Aorta (tissue), 5 donors: ENCODE results near the gene COLGALT1. TPM values are rescaled to one million over a fixed set of nuclear protein-coding genes. Genes with fewer than 3 reads are reported as not detected.
"Not testable (repeated sequence)": the region's sequence is repeated elsewhere in the genome, so short reads cannot be mapped to it uniquely, and the experiment has no call there.

Experiments
- ATAC-seq: fragments of 200-7000 bp; cut with Tn5 transposase; one replicate; pipeline ENCODE4 v1.9.1; 2022; ENCODE audit warnings: moderate library complexity; ENCODE audit not compliant: low FRiP score
- DNase-seq, 2 donors: peaks; one replicate each; pipeline ENCODE4 v3.0.0-alpha.2; 2020
- H3K27ac ChIP-seq, 2 donors: one replicate each; pipeline ENCODE4 v1.5.1; 2013; ENCODE audit warnings: low read length in 2 of 2, mild to moderate bottlenecking in 2 of 2, moderate library complexity in 2 of 2, control low read depth in 1 of 2, inconsistent platforms in 1 of 2, low read depth in 1 of 2
- H3K27me3 ChIP-seq, 2 donors: one replicate each; pipeline ENCODE4 v1.6.1; 2013; ENCODE audit warnings: control low read depth in 1 of 2, low read length in 1 of 2, mild to moderate bottlenecking in 1 of 2, moderate library complexity in 1 of 2; ENCODE audit not compliant: insufficient read depth in 2 of 2, control insufficient read depth in 1 of 2
- H3K36me3 ChIP-seq, 2 donors: one replicate each; pipeline ENCODE4 v1.6.1; 2013; ENCODE audit warnings: control low read depth in 1 of 2, low read length in 1 of 2, mild to moderate bottlenecking in 1 of 2; ENCODE audit not compliant: insufficient read depth in 2 of 2, control insufficient read depth in 1 of 2
- H3K4me1 ChIP-seq, 2 donors: one replicate each; pipeline ENCODE4 v1.6.1; 2013; ENCODE audit warnings: low read length in 2 of 2, control low read depth in 1 of 2, mild to moderate bottlenecking in 1 of 2, moderate library complexity in 1 of 2; ENCODE audit not compliant: insufficient read depth in 2 of 2, control insufficient read depth in 1 of 2
- H3K4me3 ChIP-seq, 2 donors: one replicate each; pipeline ENCODE4 v1.5.1; 2013; ENCODE audit warnings: low read length in 2 of 2, control low read depth in 1 of 2, mild to moderate bottlenecking in 1 of 2
- H3K9me3 ChIP-seq: one replicate; pipeline ENCODE4 v1.6.1; 2013; ENCODE audit warnings: mild to moderate bottlenecking, low read length; ENCODE audit not compliant: control insufficient read depth
- WGBS, 2 donors: extraction: QIAGEN DNeasy Blood & Tissue Kit; methylation state at CpG; one replicate each; pipeline ENCODE4 v1.1.7; 2013; 5-methylcytosine and 5-hydroxymethylcytosine counted together
- intact Hi-C, 2 donors: fragments of 100-400 bp; cut with DNase I; formaldehyde crosslinking; loops; one replicate each; pipeline versions ENCODE4 v1.14.2 to v1.15.0; 2022
- polyA plus RNA-seq, 2 donors: library from polyadenylated mRNA; stranded (reverse); fragments of 200-250 nt; gene quantifications; one replicate each; pipeline ENCODE4 v1.2.3, GENCODE V29; 2013
- total RNA-seq, 2 donors: library from RNA; stranded (reverse); fragmentation: NEBNext Ultra II Directional; extraction: Animal tissue kit (Norgen Biotek cat#: 25700); gene quantifications; one replicate each; pipeline ENCODE4 v1.2.1, GENCODE V29; 2021
- donor health status: healthy with polysubstance abuse.
- donor health status: Bipolar disorder and iron deficiency.
- donor health status: DM: no; HTN: no; CAD: no.
- donor health status: DM: no; HTN: no; CAD: no.
- donor health status: DM: yes; HTN: yes; CAD: no.

The COLGALT1 gene
- total and polyA plus RNA-seq, 4 donors: 26.3 to 91.2 (median 56.3) TPM

- ATAC-seq, H3K9me3 ChIP-seq, H3K4me1 ChIP-seq, intact Hi-C loops, DNase-seq, H3K27ac ChIP-seq, H3K36me3 ChIP-seq, H3K27me3 ChIP-seq, H3K4me3 ChIP-seq: not testable (repeated sequence)
- WGBS, 2 donors: 55 to 63% methylated on average over 7 of the region's 7 CpGs
Measured at GRCh38 chr19:17585395-17585794, 29.9 kb downstream of the COLGALT1 start.

GRCh38 chr19:17590866-17591265 is 35.4 kb downstream of the COLGALT1 start:
- intact Hi-C loops: no loop called here
- Histone ChIP-seq H3K27me3 (no peaks in the 10 kb centered on the region), H3K4me1 (no peaks in the 10 kb centered on the region), H3K27ac (no peak overlapping the region), H3K4me3 (no peak overlapping the region), H3K36me3 (no peaks in the 10 kb centered on the region), H3K9me3 (no peaks in the 10 kb centered on the region)
- DNase-seq: no peak
- 46 to 94% methylated on average over 1 of the region's 1 CpG for WGBS, 2 donors
- ATAC-seq: no peak

- H3K9me3 ChIP-seq, H3K36me3 ChIP-seq, DNase-seq, H3K27me3 ChIP-seq, ATAC-seq, intact Hi-C loops, H3K27ac ChIP-seq, H3K4me3 ChIP-seq, H3K4me1 ChIP-seq: not testable (repeated sequence)
- WGBS, 2 donors: 83 to 84% methylated on average over 7 of the region's 7 CpGs
Measured at GRCh38 chr19:17594296-17594695, 38.8 kb downstream of the COLGALT1 start.

- WGBS, 2 donors: 78 to 79% methylated on average over 8 of the region's 8 CpGs
- H3K9me3 ChIP-seq, H3K4me3 ChIP-seq, intact Hi-C loops, H3K27me3 ChIP-seq, DNase-seq, H3K36me3 ChIP-seq, ATAC-seq, H3K4me1 ChIP-seq, H3K27ac ChIP-seq: not testable (repeated sequence)
Measured at GRCh38 chr19:17598063-17598462, 42.6 kb downstream of the COLGALT1 start.

GRCh38 chr19:17598953-17599352 is 43.5 kb downstream of the COLGALT1 start:
- WGBS, 2 donors: 87 to 88% methylated on average over 9 of the region's 9 CpGs
- no peak for ATAC-seq
- DNase-seq: no peak

GRCh38 chr19:17599780-17600179 is 44.3 kb downstream of the COLGALT1 start:
- H3K4me1 ChIP-seq: no peaks in the 10 kb centered on the region
- no peak for ATAC-seq
- no peaks in the 10 kb centered on the region for H3K27me3 ChIP-seq
- no peak overlapping the region for H3K4me3 ChIP-seq
- WGBS, 2 donors: 60 to 62% methylated on average over 10 of the region's 10 CpGs
- H3K27ac ChIP-seq: no peak overlapping the region
- H3K36me3 ChIP-seq: no peaks in the 10 kb centered on the region
- no peaks in the 10 kb centered on the region for H3K9me3 ChIP-seq
- no peak for DNase-seq
- intact Hi-C loops: no loop called here

More at GRCh38 chr19:17598953-17599352, 43.5 kb downstream of the COLGALT1 start:
- Histone ChIP-seq H3K36me3 (no peaks in the 10 kb centered on the region), H3K4me1 (no peaks in the 10 kb centered on the region), H3K27me3 (no peaks in the 10 kb centered on the region), H3K9me3 (no peaks in the 10 kb centered on the region), H3K4me3 (no peak overlapping the region), H3K27ac (no peak overlapping the region)
- intact Hi-C loops: no loop called here

- ATAC-seq (no peak), DNase-seq (no peak)
- Histone ChIP-seq H3K27ac (no peak overlapping the region), H3K9me3 (no peaks in the 10 kb centered on the region), H3K36me3 (no peaks in the 10 kb centered on the region), H3K27me3 (no peaks in the 10 kb centered on the region), H3K4me1 (no peaks in the 10 kb centered on the region), H3K4me3 (no peak overlapping the region)
- intact Hi-C loops: no loop called here
- WGBS, 2 donors: 7 to 13% methylated on average over 9 of the region's 9 CpGs
Measured at GRCh38 chr19:17601683-17602082, 46.2 kb downstream of the COLGALT1 start.

GRCh38 chr19:17602217-17602616 is 46.8 kb downstream of the COLGALT1 start:
- no peaks in the 10 kb centered on the region for H3K9me3 ChIP-seq
- DNase-seq (no peak), ATAC-seq (no peak)
- intact Hi-C loops: no loop called here
- H3K36me3 ChIP-seq: no peaks in the 10 kb centered on the region
- WGBS, 2 donors: 59 to 60% methylated on average over 8 of the region's 8 CpGs
- no peak overlapping the region for H3K4me3 ChIP-seq
- H3K4me1 ChIP-seq: no peaks in the 10 kb centered on the region
- no peak overlapping the region for H3K27ac ChIP-seq
- H3K27me3 ChIP-seq: no peaks in the 10 kb centered on the region

GRCh38 chr19:17602872-17603510 is 47.5 kb downstream of the COLGALT1 start:
- H3K27ac ChIP-seq: no peak overlapping the region
- H3K4me3 ChIP-seq: no peak overlapping the region
- H3K9me3 ChIP-seq: no peaks in the 10 kb centered on the region
- WGBS, 2 donors: 75 to 76% methylated on average over 7 of the region's 7 CpGs
- intact Hi-C loops: no loop called here
- ATAC-seq: no peak
- H3K4me1 ChIP-seq: no peaks in the 10 kb centered on the region
- DNase-seq: no peak
- no peaks in the 10 kb centered on the region for H3K27me3 ChIP-seq
- H3K36me3 ChIP-seq: no peaks in the 10 kb centered on the region
